MM.1S (cell line): ENCODE results near the gene PADI3.

ENCODE experiments used
- CTCF ChIP-seq: fragments of 300-600 bp; sonication (generic); IDR thresholded peaks from 2 replicates; pipeline ENCODE4 v1.5.1; 2016; ENCODE audit warnings: antibody characterized with exemption, low read length, mixed read lengths
- EZH2 ChIP-seq: fragments of 300-600 bp; sonication (generic); optimal IDR thresholded peaks from 2 replicates; pipeline ENCODE3; 2017; ENCODE audit warnings: low read depth, mild to moderate bottlenecking, antibody characterized with exemption, low read length, mixed read lengths

GRCh38 chr1:17258758-17259130 lies 9.8 kb downstream of the PADI3 start:
- TF ChIP-seq CTCF (no peak), EZH2 (no peak)
